Ishikawa (cell line): ENCODE results near the gene APOBEC3H.

Experiments
- CEBPB ChIP-seq: IDR thresholded peaks from 2 replicates; pipeline ENCODE4 v1.6.1; 2012
- CREB1 ChIP-seq: IDR thresholded peaks from 2 replicates; pipeline ENCODE4 v1.6.1; 2012; ENCODE audit warnings: low read depth
- EGR1 ChIP-seq: IDR thresholded peaks from 2 replicates; pipeline ENCODE4 v1.6.1; 2012
- EP300 ChIP-seq: IDR thresholded peaks from 2 replicates; pipeline ENCODE4 v1.6.1; 2012; ENCODE audit warnings: borderline replicate concordance
- FOXM1 ChIP-seq: IDR thresholded peaks from 2 replicates; pipeline ENCODE4 v1.6.1; 2012; ENCODE audit warnings: low read depth, borderline replicate concordance
- NFIC ChIP-seq: IDR thresholded peaks from 2 replicates; pipeline ENCODE4 v1.6.1; 2012
- RAD21 ChIP-seq: IDR thresholded peaks from 2 replicates; pipeline ENCODE4 v1.6.1; 2012; ENCODE audit warnings: low read depth
- TAF1 ChIP-seq: IDR thresholded peaks from 2 replicates; pipeline ENCODE4 v1.6.1; 2012; ENCODE audit warnings: low read depth, mild to moderate bottlenecking
- TCF12 ChIP-seq: IDR thresholded peaks from 2 replicates; pipeline ENCODE4 v1.6.1; 2012; ENCODE audit warnings: low read depth
- TEAD4 ChIP-seq: IDR thresholded peaks from 2 replicates; pipeline ENCODE4 v1.6.1; 2012
- YY1 ChIP-seq: IDR thresholded peaks from 2 replicates; pipeline ENCODE4 v1.6.1; 2012; ENCODE audit warnings: low read depth
- ZBTB7A ChIP-seq: IDR thresholded peaks from 2 replicates; pipeline ENCODE4 v1.6.1; 2012; ENCODE audit warnings: low read depth
- TF ChIP-seq, protein P1 (sequence below): IDR thresholded peaks from 2 replicates; pipeline ENCODE4 v1.6.1; 2012
- TF ChIP-seq, protein P2 (sequence below): IDR thresholded peaks from 2 replicates; pipeline ENCODE4 v1.6.1; 2012; ENCODE audit warnings: low read depth, mild to moderate bottlenecking
- TF ChIP-seq, protein P3 (sequence below): IDR thresholded peaks from 2 replicates; pipeline ENCODE4 v1.6.1; 2012

The APOBEC3H gene

GRCh38 chr22:39095971-39096370, 1.1 kb upstream of the APOBEC3H start:
- TF ChIP-seq EP300: no peak
- no peak for TF ChIP-seq RAD21
- TF ChIP-seq TCF12: no peak
- TF ChIP-seq CREB1: no peak
- TF ChIP-seq TEAD4: no peak
- no peak for TF ChIP-seq NFIC
- TF ChIP-seq, protein P1, sequence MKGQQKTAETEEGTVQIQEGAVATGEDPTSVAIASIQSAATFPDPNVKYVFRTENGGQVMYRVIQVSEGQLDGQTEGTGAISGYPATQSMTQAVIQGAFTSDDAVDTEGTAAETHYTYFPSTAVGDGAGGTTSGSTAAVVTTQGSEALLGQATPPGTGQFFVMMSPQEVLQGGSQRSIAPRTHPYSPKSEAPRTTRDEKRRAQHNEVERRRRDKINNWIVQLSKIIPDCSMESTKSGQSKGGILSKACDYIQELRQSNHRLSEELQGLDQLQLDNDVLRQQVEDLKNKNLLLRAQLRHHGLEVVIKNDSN: no peak
- no peak for TF ChIP-seq YY1

DNA sequence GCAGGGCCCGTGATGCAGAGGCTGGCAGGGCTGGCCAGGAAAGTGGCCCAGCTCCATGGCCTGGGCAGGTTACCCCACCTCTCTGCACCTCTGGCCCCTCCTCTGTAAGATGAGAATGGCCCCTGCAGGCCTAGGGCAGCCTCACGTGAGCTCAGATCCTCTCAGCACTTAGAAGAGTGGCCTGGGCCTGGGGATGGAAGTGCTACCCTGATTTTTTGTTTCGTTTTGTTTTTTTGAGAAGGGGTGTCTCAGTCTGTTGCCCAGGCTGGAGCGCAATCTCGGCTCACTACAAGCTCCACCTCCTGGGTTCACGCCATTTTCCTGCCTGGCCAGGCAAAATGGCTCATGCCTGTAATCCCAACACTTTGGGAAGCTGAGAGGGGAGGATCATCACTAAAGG, 982 bp downstream of the APOBEC3H start:
- TF ChIP-seq CEBPB: no peak
- TF ChIP-seq, protein P1: peak; percentile 75

GRCh38 chr22:39098576-39098975, 1.5 kb downstream of the APOBEC3H start:
- TF ChIP-seq CREB1 (no peak), NFIC (no peak), EP300 (no peak), TEAD4 (no peak), FOXM1 (no peak), YY1 (no peak), EGR1 (no peak), TCF12 (no peak)
- TF ChIP-seq, protein P1: no peak
- TF ChIP-seq, protein P2, sequence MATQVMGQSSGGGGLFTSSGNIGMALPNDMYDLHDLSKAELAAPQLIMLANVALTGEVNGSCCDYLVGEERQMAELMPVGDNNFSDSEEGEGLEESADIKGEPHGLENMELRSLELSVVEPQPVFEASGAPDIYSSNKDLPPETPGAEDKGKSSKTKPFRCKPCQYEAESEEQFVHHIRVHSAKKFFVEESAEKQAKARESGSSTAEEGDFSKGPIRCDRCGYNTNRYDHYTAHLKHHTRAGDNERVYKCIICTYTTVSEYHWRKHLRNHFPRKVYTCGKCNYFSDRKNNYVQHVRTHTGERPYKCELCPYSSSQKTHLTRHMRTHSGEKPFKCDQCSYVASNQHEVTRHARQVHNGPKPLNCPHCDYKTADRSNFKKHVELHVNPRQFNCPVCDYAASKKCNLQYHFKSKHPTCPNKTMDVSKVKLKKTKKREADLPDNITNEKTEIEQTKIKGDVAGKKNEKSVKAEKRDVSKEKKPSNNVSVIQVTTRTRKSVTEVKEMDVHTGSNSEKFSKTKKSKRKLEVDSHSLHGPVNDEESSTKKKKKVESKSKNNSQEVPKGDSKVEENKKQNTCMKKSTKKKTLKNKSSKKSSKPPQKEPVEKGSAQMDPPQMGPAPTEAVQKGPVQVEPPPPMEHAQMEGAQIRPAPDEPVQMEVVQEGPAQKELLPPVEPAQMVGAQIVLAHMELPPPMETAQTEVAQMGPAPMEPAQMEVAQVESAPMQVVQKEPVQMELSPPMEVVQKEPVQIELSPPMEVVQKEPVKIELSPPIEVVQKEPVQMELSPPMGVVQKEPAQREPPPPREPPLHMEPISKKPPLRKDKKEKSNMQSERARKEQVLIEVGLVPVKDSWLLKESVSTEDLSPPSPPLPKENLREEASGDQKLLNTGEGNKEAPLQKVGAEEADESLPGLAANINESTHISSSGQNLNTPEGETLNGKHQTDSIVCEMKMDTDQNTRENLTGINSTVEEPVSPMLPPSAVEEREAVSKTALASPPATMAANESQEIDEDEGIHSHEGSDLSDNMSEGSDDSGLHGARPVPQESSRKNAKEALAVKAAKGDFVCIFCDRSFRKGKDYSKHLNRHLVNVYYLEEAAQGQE: no peak
- TF ChIP-seq, protein P3, sequence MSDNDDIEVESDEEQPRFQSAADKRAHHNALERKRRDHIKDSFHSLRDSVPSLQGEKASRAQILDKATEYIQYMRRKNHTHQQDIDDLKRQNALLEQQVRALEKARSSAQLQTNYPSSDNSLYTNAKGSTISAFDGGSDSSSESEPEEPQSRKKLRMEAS: no peak

- TF ChIP-seq TAF1: no peak
- no peak for TF ChIP-seq TEAD4
- TF ChIP-seq EGR1: no peak
- no peak for TF ChIP-seq ZBTB7A
- no peak for TF ChIP-seq CREB1
- TF ChIP-seq CEBPB: no peak
- no peak for TF ChIP-seq FOXM1
- TF ChIP-seq, protein P3: no peak
- no peak for TF ChIP-seq TCF12
- TF ChIP-seq, protein P1: no peak
- TF ChIP-seq YY1: no peak
- no peak for TF ChIP-seq RAD21
Observed at GRCh38 chr22:39101226-39101625, 4.2 kb downstream of the APOBEC3H start.

GRCh38 chr22:39103431-39103830, 6.4 kb downstream of the APOBEC3H start:
- TF ChIP-seq TAF1 (no peak), RAD21 (no peak), CEBPB (no peak), TEAD4 (no peak), NFIC (no peak), CREB1 (no peak)
- TF ChIP-seq, protein P3: no peak
- TF ChIP-seq, protein P1: no peak
- TF ChIP-seq, protein P2: no peak
